BJ (cell line): ENCODE results near the gene TRPC5OS. TPM values are rescaled to one million over a fixed set of nuclear protein-coding genes. Genes with fewer than 3 reads are reported as not detected.

Experiments used
- CTCF ChIA-PET: fragments of 350-600 bp; formaldehyde crosslinking; extraction: SDS; loops from one replicate; lab custom pipeline; 2021; ENCODE audit warnings: antibody characterized with exemption, inconsistent platforms; lab: Yijun Ruan, JAX
- POLR2A ChIA-PET: fragments of 300-600 bp; sonication (Branson Sonifier 250); formaldehyde crosslinking; extraction: SDS; loops from one replicate; lab custom pipeline; 2021; ENCODE audit warnings: antibody characterized with exemption; lab: Charles Lee
- DNase-seq: peaks from one replicate; pipeline ENCODE4 v3.0.0-alpha.2; 2011; ENCODE audit warnings: low read depth
- H3K27me3 ChIP-seq: 2 replicates; pipeline ENCODE4 v1.6.0; 2011; ENCODE audit warnings: low read length; ENCODE audit not compliant: control insufficient read depth, insufficient read depth
- H3K36me3 ChIP-seq: 2 replicates; pipeline ENCODE4 v1.5.1; 2011; ENCODE audit warnings: low read length; ENCODE audit not compliant: control insufficient read depth, insufficient read depth
- H3K4me3 ChIP-seq: 2 replicates; pipeline ENCODE4 v1.5.1; 2011; ENCODE audit warnings: low read depth, mild to moderate bottlenecking, control low read depth, low read length
- CTCF ChIP-seq: IDR thresholded peaks from 2 replicates; pipeline ENCODE4 v1.5.1; 2011; ENCODE audit warnings: low read depth, mild to moderate bottlenecking, control low read depth, inconsistent platforms, low read length, moderate library complexity; ENCODE audit not compliant: insufficient read depth
- polyA plus RNA-seq: library from polyadenylated mRNA; depleted of rRNA; stranded (reverse); fragments of >200 nt; gene quantifications from 2 replicates; pipeline ENCODE4 v1.2.3, GENCODE V29; 2011

TRPC5OS gene
- polyA plus RNA-seq, 1 experiment: not detected

GRCh38 chrX:111861605-111862004 is 14.4 kb upstream of the TRPC5OS start:
- CTCF ChIA-PET: no interaction called here
- no peak for TF ChIP-seq CTCF
- Histone ChIP-seq H3K36me3 (no peaks in the 10 kb centered on the region), H3K27me3 (no peaks in the 10 kb centered on the region), H3K4me3 (no peak overlapping the region)
- POLR2A ChIA-PET: no interaction called here
- DNase-seq: no peak

DNA sequence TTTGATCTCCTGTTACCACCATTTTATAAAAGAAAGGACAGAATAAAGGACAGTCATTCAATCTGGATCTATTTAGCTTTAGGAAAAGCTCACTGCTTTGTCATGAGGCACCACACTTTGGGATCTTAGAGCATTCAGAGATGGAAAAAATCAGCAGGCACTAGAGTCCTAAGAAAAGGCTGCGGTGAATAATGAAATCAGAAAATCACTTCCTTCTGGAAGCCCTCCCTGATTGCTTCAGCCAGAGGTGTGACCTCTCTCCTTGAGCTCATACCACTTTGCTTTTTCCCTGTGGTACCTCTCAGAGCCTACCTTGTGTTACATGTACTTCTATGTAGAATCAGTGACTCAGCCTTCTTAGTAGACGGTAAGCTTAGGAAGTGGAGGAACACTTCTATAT is 8.7 kb upstream of the TRPC5OS start:
- ChIA-PET CTCF (no interaction called here), POLR2A (no interaction called here)
- Histone ChIP-seq H3K4me3 (no peak overlapping the region), H3K36me3 (no peaks in the 10 kb centered on the region), H3K27me3 (no peaks in the 10 kb centered on the region)
- no peak for DNase-seq
- TF ChIP-seq CTCF: no peak

- TF ChIP-seq CTCF: no peak
These were observed 7.0 kb upstream of the TRPC5OS start for GRCh38 chrX:111868726-111869638.

DNA sequence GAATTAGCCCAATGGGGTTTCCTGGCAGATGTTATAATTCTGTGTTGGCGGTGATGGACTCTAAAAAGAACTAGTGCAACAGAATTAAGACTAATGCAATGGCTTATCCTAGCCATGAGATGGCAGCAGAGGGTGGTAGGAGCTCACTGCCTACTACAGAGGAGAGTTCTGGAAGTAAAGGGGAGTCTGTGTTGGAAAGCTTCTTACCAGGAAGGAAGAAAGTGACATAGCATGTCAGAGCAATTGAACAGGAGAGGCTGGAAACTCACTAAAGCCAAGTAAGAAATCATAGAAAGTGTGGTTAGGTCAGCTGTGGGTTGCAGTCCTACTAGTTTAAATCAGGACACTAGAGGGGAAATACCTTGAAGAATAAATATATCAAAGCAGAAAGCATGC is 6.3 kb upstream of the TRPC5OS start:
- Histone ChIP-seq H3K4me3 (no peak overlapping the region), H3K36me3 (no peaks in the 10 kb centered on the region), H3K27me3 (no peaks in the 10 kb centered on the region)
- ChIA-PET CTCF (interaction anchor here (0.6 to 1.7 kb wide), 4 partner anchors 44 to 773 kb away, joined by 3 to 7 read pairs (median 3); no protein-coding TSS in a partner anchor), POLR2A (no interaction called here)
- DNase-seq: no peak
- TF ChIP-seq CTCF: peak; percentile 59

More at GRCh38 chrX:111868726-111869638, 7.0 kb upstream of the TRPC5OS start:
- no peaks in the 10 kb centered on the region for H3K27me3 ChIP-seq
- POLR2A ChIA-PET: no interaction called here
- no peak overlapping the region for H3K4me3 ChIP-seq
- CTCF ChIA-PET: interaction anchor here (0.6 to 1.7 kb wide), 3 partner anchors 24 to 773 kb away, joined by 3 to 7 read pairs (median 3); no protein-coding TSS in a partner anchor
- DNase-seq: no peak
- no peaks in the 10 kb centered on the region for H3K36me3 ChIP-seq

DNA sequence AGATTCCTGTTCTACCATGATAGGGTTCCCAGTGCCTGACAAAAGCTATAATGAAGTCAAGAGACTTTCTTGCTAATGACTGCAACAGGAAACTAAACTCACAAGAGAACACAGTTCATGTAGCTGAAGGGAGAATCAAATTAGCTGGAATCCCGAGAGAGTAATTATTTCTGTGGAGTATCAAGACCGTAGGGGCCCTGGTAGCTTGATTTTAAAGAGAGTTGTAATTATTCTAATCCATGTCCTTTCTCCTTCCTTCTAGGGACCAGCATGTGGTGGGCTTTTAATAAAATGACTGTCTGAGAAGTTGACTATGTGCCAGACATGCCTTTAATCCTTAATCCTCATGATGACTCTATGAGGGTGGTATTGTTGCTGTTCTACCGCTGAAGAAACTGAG is 1.7 kb upstream of the TRPC5OS start:
- POLR2A ChIA-PET: no interaction called here
- CTCF ChIA-PET: no interaction called here
- Histone ChIP-seq H3K27me3 (no peaks in the 10 kb centered on the region), H3K4me3 (no peak overlapping the region), H3K36me3 (no peaks in the 10 kb centered on the region)
- no peak for DNase-seq
- no peak for TF ChIP-seq CTCF
